ENCODE data around the gene UBE2G1.

Gene UBE2G1

GRCh38 chr17:4235372-4236279 is 130.8 kb downstream of the UBE2G1 start:
- peaks cover 13 to 62% of the 10 kb centered on the region in 2 donors for H3K36me3 ChIP-seq (ENCODE audit: control insufficient read depth in 1 of 2, insufficient read depth in 2 of 2, low read length in 2 of 2)
- H3K27ac ChIP-seq (ENCODE audit: low read depth, low read length): no peak overlapping the region
- H3K9ac ChIP-seq (ENCODE audit: low read depth in 1 of 2, low read length in 2 of 2): no peak overlapping the region
- H3K4me3 ChIP-seq (ENCODE audit: low read depth in 1 of 2, low read length in 2 of 2): no peak overlapping the region
- H3K4me1 ChIP-seq (ENCODE audit: control insufficient read depth in 1 of 2, insufficient read depth in 2 of 2, low read length in 2 of 2): no peaks in the 10 kb centered on the region
- H3K27me3 ChIP-seq (ENCODE audit: control insufficient read depth in 1 of 2, insufficient read depth in 2 of 2, low read length in 2 of 2): no peaks in the 10 kb centered on the region
- H3K9me3 ChIP-seq (ENCODE audit: control insufficient read depth in 1 of 2, low read length in 2 of 2): no peaks in the 10 kb centered on the region

GRCh38 chr17:4234401-4234800 is 132.1 kb downstream of the UBE2G1 start:
- Histone ChIP-seq H3K27me3 (ENCODE audit: control insufficient read depth in 1 of 2, insufficient read depth in 2 of 2, low read length in 2 of 2) (no peaks in the 10 kb centered on the region), H3K27ac (ENCODE audit: low read depth, low read length) (no peak overlapping the region), H3K9ac (ENCODE audit: low read depth in 1 of 2, low read length in 2 of 2) (no peak overlapping the region), H3K36me3 (ENCODE audit: control insufficient read depth in 1 of 2, insufficient read depth in 2 of 2, low read length in 2 of 2) (peaks cover 10 to 58% of the 10 kb centered on the region in 2 donors), H3K4me1 (ENCODE audit: control insufficient read depth in 1 of 2, insufficient read depth in 2 of 2, low read length in 2 of 2) (no peaks in the 10 kb centered on the region), H3K9me3 (ENCODE audit: control insufficient read depth in 1 of 2, low read length in 2 of 2) (no peaks in the 10 kb centered on the region), H3K4me3 (ENCODE audit: low read depth in 1 of 2, low read length in 2 of 2) (no peak overlapping the region)

- Histone ChIP-seq H3K4me1 (ENCODE audit: control insufficient read depth in 1 of 2, insufficient read depth in 2 of 2, low read length in 2 of 2) (no peaks in the 10 kb centered on the region), H3K4me3 (ENCODE audit: low read depth in 1 of 2, low read length in 2 of 2) (no peak overlapping the region), H3K27ac (ENCODE audit: low read depth, low read length) (no peak overlapping the region), H3K27me3 (ENCODE audit: control insufficient read depth in 1 of 2, insufficient read depth in 2 of 2, low read length in 2 of 2) (no peaks in the 10 kb centered on the region), H3K9me3 (ENCODE audit: control insufficient read depth in 1 of 2, low read length in 2 of 2) (no peaks in the 10 kb centered on the region), H3K9ac (ENCODE audit: low read depth in 1 of 2, low read length in 2 of 2) (no peak overlapping the region), H3K36me3 (ENCODE audit: control insufficient read depth in 1 of 2, insufficient read depth in 2 of 2, low read length in 2 of 2) (peaks cover 10 to 52% of the 10 kb centered on the region in 2 donors)
Observed at GRCh38 chr17:4233668-4234258, 132.7 kb downstream of the UBE2G1 start.

GRCh38 chr17:4232168-4232813 is 134.2 kb downstream of the UBE2G1 start:
- H3K9me3 ChIP-seq (ENCODE audit: control insufficient read depth in 1 of 2, low read length in 2 of 2): no peaks in the 10 kb centered on the region
- H3K9ac ChIP-seq (ENCODE audit: low read depth in 1 of 2, low read length in 2 of 2): no peak overlapping the region
- H3K27me3 ChIP-seq (ENCODE audit: control insufficient read depth in 1 of 2, insufficient read depth in 2 of 2, low read length in 2 of 2): no peaks in the 10 kb centered on the region
- H3K27ac ChIP-seq (ENCODE audit: low read depth, low read length): no peak overlapping the region
- H3K4me3 ChIP-seq (ENCODE audit: low read depth in 1 of 2, low read length in 2 of 2): no peak overlapping the region
- peaks cover 10 to 51% of the 10 kb centered on the region in 2 donors for H3K36me3 ChIP-seq (ENCODE audit: control insufficient read depth in 1 of 2, insufficient read depth in 2 of 2, low read length in 2 of 2)
- no peaks in the 10 kb centered on the region for H3K4me1 ChIP-seq (ENCODE audit: control insufficient read depth in 1 of 2, insufficient read depth in 2 of 2, low read length in 2 of 2)

- no peak overlapping the region for H3K9ac ChIP-seq (ENCODE audit: low read depth in 1 of 2, low read length in 2 of 2)
- no peaks in the 10 kb centered on the region for H3K4me1 ChIP-seq (ENCODE audit: control insufficient read depth in 1 of 2, insufficient read depth in 2 of 2, low read length in 2 of 2)
- H3K4me3 ChIP-seq (ENCODE audit: low read depth in 1 of 2, low read length in 2 of 2): no peak overlapping the region
- H3K27ac ChIP-seq (ENCODE audit: low read depth, low read length): peak overlapping the region; percentile 44
- peaks cover 10 to 38% of the 10 kb centered on the region in 2 donors for H3K36me3 ChIP-seq (ENCODE audit: control insufficient read depth in 1 of 2, insufficient read depth in 2 of 2, low read length in 2 of 2)
- H3K9me3 ChIP-seq (ENCODE audit: control insufficient read depth in 1 of 2, low read length in 2 of 2): no peaks in the 10 kb centered on the region
- no peaks in the 10 kb centered on the region for H3K27me3 ChIP-seq (ENCODE audit: control insufficient read depth in 1 of 2, insufficient read depth in 2 of 2, low read length in 2 of 2)
Observed at GRCh38 chr17:4229627-4230541, 136.6 kb downstream of the UBE2G1 start.

- no peak overlapping the region for H3K27ac ChIP-seq (ENCODE audit: low read depth, low read length)
Observed at GRCh38 chr17:4221899-4222659, 144.4 kb downstream of the UBE2G1 start.

GRCh38 chr17:4221163-4221562 is 145.3 kb downstream of the UBE2G1 start:
- peaks cover 5 to 18% of the 10 kb centered on the region in 2 donors for H3K36me3 ChIP-seq (ENCODE audit: control insufficient read depth in 1 of 2, insufficient read depth in 2 of 2, low read length in 2 of 2)
- H3K27me3 ChIP-seq (ENCODE audit: control insufficient read depth in 1 of 2, insufficient read depth in 2 of 2, low read length in 2 of 2): no peaks in the 10 kb centered on the region
- no peak overlapping the region for H3K27ac ChIP-seq (ENCODE audit: low read depth, low read length)
- no peaks in the 10 kb centered on the region for H3K4me1 ChIP-seq (ENCODE audit: control insufficient read depth in 1 of 2, insufficient read depth in 2 of 2, low read length in 2 of 2)
- H3K9me3 ChIP-seq (ENCODE audit: control insufficient read depth in 1 of 2, low read length in 2 of 2): no peaks in the 10 kb centered on the region
- H3K9ac ChIP-seq (ENCODE audit: low read depth in 1 of 2, low read length in 2 of 2): no peak overlapping the region
- no peak overlapping the region for H3K4me3 ChIP-seq (ENCODE audit: low read depth in 1 of 2, low read length in 2 of 2)

More at GRCh38 chr17:4221899-4222659, 144.4 kb downstream of the UBE2G1 start:
- peaks cover 4 to 9% of the 10 kb centered on the region in 2 donors for H3K36me3 ChIP-seq (ENCODE audit: control insufficient read depth in 1 of 2, insufficient read depth in 2 of 2, low read length in 2 of 2)
- H3K4me1 ChIP-seq (ENCODE audit: control insufficient read depth in 1 of 2, insufficient read depth in 2 of 2, low read length in 2 of 2): no peaks in the 10 kb centered on the region
- H3K9ac ChIP-seq (ENCODE audit: low read depth in 1 of 2, low read length in 2 of 2): no peak overlapping the region
- no peaks in the 10 kb centered on the region for H3K9me3 ChIP-seq (ENCODE audit: control insufficient read depth in 1 of 2, low read length in 2 of 2)
- H3K27me3 ChIP-seq (ENCODE audit: control insufficient read depth in 1 of 2, insufficient read depth in 2 of 2, low read length in 2 of 2): no peaks in the 10 kb centered on the region
- no peak overlapping the region for H3K4me3 ChIP-seq (ENCODE audit: low read depth in 1 of 2, low read length in 2 of 2)

GRCh38 chr17:4220655-4221054 is 145.8 kb downstream of the UBE2G1 start:
- H3K27me3 ChIP-seq (ENCODE audit: control insufficient read depth in 1 of 2, insufficient read depth in 2 of 2, low read length in 2 of 2): no peaks in the 10 kb centered on the region
- H3K9ac ChIP-seq (ENCODE audit: low read depth in 1 of 2, low read length in 2 of 2): no peak overlapping the region
- no peaks in the 10 kb centered on the region for H3K4me1 ChIP-seq (ENCODE audit: control insufficient read depth in 1 of 2, insufficient read depth in 2 of 2, low read length in 2 of 2)
- no peak overlapping the region for H3K27ac ChIP-seq (ENCODE audit: low read depth, low read length)
- no peak overlapping the region for H3K4me3 ChIP-seq (ENCODE audit: low read depth in 1 of 2, low read length in 2 of 2)
- H3K36me3 ChIP-seq (ENCODE audit: control insufficient read depth in 1 of 2, insufficient read depth in 2 of 2, low read length in 2 of 2): peaks cover 7 to 19% of the 10 kb centered on the region in 2 donors
- no peaks in the 10 kb centered on the region for H3K9me3 ChIP-seq (ENCODE audit: control insufficient read depth in 1 of 2, low read length in 2 of 2)
